Measurements from ENCODE around the gene SEMA3F.

The SEMA3F gene

DNA sequence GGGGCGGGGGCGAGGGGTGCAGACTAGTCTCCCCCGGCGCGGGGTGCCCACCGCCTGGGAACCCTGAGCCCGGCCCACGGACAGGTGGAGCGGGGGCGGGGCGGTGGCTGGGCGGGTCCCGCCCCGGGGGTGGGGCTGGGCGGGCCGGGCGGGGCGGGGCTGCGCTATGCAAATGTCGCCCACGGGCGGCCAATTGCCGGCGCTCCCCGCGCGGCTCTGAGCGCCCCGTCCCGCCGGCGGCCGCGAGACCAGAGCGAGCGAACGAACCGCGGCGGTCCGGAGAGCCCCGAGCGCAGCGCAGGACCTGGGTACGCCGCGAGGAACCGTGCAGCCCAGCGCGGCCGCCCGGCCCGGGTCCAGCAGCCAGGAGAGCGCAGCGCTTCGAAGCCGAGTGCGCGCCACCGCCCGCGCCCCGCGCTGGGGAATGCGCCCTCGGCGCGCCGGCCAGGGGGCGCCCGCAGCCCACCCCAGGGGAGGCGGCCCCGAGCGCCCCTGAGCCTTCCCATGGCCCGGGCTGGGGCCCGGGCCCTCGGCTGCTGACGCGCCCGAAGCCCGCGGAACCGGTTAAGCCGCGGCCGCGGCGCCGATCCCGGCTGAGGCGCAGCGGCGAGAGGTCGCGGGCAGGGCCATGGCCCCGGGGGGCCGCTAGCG is at the start of gene SEMA3F:
Gene SEMA3F, plus strand, starts transcription at position 485 of the 651 bp plus-strand sequence. CDS start 4,299 bp downstream, outside the sequence.
- H3K4me3 ChIP-seq (ENCODE audit: low read depth, low read length): peak within 1 kb of the TSS; percentile 63
- no peak for TF ChIP-seq CTCF (IDR thresholded peaks at IDR 0.05; ENCODE audit: low read depth, low read length)

DNA sequence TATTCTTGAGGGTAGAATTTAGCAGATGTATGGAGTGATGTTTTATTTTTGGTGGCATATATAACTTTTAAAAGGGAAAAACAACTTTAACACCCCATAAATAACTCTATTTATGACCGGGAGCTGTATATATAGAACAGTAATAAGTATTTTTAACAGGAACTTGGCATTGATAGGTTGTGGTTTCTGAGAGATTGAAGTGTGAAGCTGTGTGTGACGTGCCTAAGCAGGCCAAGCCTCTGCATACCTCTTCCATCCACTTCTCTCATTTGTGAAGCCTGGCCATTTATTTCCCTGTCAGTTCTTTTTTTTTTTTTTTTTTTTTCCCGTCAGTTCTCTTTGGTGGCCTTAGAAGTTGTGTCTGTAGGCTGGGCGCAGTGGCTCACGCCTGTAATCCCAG is 43.4 kb upstream of the SEMA3F start:
- H3K4me3 ChIP-seq (ENCODE audit: low read depth, low read length): no peak overlapping the region
- no peak for TF ChIP-seq CTCF (IDR thresholded peaks at IDR 0.05; ENCODE audit: low read depth, low read length)

DNA sequence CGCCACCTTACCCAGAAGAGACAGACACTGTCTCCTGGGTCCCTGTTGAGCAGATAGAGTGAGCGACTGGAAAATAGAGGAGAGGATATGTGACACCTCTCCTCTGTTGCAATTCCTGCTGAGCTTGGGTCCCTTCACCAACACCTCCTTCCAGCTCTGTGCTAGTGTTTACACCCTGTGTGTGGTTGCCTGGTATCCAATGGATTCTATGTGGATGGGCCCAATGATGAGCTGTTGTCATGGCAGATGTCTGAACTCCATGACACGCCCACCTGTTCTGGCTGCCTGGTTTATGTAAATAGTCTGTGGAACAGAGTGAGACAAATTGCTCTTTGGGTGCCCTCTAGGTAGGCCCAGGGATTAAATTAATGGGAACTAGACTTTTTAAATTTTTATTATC is 42.7 kb upstream of the SEMA3F start:
- no peak overlapping the region for H3K4me3 ChIP-seq (ENCODE audit: low read depth, low read length)
- no peak for TF ChIP-seq CTCF (IDR thresholded peaks at IDR 0.05; ENCODE audit: low read depth, low read length)

DNA sequence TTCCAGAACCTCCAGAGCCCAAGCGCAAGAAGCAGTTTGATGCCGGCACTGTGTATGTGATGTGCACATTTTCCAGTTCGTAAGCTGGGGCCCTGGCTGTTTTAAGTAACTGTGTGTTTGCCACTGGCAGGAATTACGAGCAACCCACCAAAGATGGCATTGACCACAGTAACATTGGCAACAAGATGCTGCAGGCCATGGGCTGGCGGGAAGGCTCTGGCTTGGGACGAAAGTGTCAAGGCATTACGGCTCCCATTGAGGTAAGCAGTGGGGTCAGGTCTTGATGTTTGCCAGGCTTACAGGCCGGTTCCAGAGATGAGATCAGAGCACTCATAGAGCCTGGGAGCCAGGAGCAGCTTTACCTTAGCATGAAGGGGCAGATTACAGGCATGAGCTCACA is 38.0 kb upstream of the SEMA3F start:
- no peak for TF ChIP-seq CTCF (IDR thresholded peaks at IDR 0.05; ENCODE audit: low read depth, low read length)

GRCh38 chr3:50118237-50118636 is 36.9 kb upstream of the SEMA3F start:
- no peak overlapping the region for H3K4me3 ChIP-seq (ENCODE audit: low read depth, low read length)
- no peak for TF ChIP-seq CTCF (IDR thresholded peaks at IDR 0.05; ENCODE audit: low read depth, low read length)

More for the DNA sequence above, 38.0 kb upstream of the SEMA3F start:
- no peak overlapping the region for H3K4me3 ChIP-seq (ENCODE audit: low read depth, low read length)

GRCh38 chr3:50119786-50120185 is 35.3 kb upstream of the SEMA3F start:
- no peak overlapping the region for H3K4me3 ChIP-seq (ENCODE audit: low read depth, low read length)
- TF ChIP-seq CTCF (IDR thresholded peaks at IDR 0.05; ENCODE audit: low read depth, low read length): no peak

DNA sequence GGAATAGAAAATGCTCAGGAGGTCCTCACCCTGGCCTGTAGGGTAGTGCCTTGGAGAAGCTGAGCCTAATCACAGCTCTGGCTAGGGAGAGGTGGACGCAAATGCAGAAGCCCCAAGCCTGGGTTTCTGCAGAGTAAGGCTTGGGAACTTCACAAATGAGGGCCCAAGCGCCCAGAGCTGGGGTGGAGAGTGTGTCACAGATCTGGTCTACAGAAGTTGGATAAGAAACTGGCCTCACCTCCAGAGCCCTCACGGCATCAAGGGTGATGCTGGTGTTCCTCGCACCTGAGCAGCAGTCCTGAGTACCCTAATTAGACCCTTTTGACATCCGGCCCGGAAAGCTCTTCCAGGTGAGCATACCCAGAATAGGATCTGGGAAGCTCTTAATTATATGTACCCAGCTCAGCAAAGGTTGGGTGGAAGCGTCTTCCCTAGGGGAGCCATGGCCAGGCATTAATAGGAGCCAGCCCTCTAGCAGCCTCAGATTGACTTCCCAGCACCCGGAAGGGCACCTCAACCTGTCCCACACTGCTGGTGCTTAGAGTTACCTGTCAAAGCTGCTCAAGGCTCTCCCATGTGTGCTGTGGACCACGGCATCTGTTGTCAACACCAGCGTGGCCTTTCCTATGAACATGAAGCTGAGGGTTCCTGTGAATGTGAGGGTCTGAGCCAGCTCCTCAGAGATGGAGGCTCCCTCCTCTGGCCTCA is 34.6 kb upstream of the SEMA3F start:
- no peak for TF ChIP-seq CTCF (IDR thresholded peaks at IDR 0.05; ENCODE audit: low read depth, low read length)
- no peak overlapping the region for H3K4me3 ChIP-seq (ENCODE audit: low read depth, low read length)
